HG02571 (cell line): ENCODE results near the gene TIMMDC1.
A peak's percentile ranks its signal among the peaks of the same experiment; 100 is the strongest.

Experiments used
- ATAC-seq: cut with Tn5 transposase; IDR thresholded peaks from one replicate; pipeline ENCODE4 v1.9.1; 2021; ENCODE audit warnings: mild to moderate bottlenecking, moderate library complexity; ENCODE audit not compliant: unreplicated experiment

TIMMDC1 gene, protein sequence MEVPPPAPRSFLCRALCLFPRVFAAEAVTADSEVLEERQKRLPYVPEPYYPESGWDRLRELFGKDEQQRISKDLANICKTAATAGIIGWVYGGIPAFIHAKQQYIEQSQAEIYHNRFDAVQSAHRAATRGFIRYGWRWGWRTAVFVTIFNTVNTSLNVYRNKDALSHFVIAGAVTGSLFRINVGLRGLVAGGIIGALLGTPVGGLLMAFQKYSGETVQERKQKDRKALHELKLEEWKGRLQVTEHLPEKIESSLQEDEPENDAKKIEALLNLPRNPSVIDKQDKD

DNA sequence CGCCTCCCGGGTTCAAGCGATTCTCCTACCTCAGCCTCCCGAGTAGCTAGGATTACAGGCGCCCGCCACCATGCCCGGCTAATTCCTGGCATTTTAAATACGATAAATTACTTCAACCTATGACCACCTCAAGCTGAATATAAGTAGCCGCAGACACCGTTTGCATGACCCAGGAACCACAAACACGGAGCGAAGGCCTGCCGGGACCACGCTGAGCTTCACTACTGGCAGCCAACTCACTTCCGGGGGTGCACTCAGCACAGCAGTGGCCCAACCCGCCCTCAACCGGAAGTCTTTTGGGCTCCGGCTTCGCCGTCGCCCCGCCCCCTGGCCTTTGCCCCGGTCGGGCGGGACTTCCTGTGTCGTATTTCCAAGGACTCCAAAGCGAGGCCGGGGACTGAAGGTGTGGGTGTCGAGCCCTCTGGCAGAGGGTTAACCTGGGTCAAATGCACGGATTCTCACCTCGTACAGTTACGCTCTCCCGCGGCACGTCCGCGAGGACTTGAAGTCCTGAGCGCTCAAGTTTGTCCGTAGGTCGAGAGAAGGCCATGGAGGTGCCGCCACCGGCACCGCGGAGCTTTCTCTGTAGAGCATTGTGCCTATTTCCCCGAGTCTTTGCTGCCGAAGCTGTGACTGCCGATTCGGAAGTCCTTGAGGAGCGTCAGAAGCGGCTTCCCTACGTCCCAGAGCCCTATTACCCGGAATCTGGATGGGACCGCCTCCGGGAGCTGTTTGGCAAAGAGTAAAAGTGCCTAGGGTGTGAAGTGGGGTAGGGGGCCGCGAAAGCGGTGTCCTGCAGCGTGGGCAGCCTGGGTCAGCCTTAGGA is at the start of gene TIMMDC1:
Gene TIMMDC1, plus strand, starts transcription at position 362 of the 826 bp plus-strand sequence. Its CDS starts 187 bp downstream, at position 549.
- ATAC-seq: peak; percentile 98

GRCh38 chr3:119453822-119454221 is 44.5 kb upstream of the TIMMDC1 start:
- no peak for ATAC-seq

DNA sequence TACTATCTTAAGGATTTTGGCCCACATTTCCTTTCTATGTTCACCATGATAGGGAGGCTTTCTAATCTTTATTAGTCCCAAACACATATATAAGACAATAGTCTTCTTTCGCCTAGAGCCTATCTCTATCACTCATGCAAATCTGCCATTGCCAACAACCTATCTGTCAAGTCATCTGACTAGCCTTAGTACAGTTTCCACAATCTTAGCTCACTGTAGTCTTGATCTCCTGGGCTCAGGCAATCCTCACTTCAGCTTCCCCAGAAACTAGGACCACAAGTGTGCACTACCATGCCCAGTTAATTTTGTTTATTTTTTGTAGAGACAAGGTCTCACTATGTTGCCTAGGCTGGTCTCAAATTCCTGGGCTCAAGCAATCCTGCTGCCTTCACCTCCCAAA is 41.9 kb upstream of the TIMMDC1 start:
- ATAC-seq: no peak

DNA sequence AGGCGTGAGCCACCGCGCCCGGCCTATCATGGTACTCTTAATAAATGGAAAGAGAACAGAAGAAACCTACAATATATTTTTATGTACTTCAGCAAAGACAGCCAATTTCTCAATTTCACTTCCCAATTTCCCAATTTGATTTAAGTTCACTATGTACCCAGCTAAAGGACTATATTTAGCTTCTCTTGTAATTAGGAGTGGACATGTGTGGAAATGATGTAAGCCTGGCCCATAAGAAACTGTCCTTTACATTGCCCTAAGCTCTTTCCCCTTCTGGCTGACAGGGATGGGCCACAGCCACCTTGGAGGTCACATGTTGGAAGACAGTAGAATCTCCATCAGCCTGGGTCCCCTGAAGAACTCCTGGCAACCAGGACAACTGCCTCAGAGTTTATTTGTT is 41.1 kb upstream of the TIMMDC1 start:
- ATAC-seq: no peak

GRCh38 chr3:119463171-119464169 is 34.9 kb upstream of the TIMMDC1 start, which contains the start of gene TMEM39A:
Gene TMEM39A, minus strand, starts transcription at chr3:119463615. Its CDS starts 1,541 bp downstream, at chr3:119462074.
- peak; percentile 84 for ATAC-seq

DNA sequence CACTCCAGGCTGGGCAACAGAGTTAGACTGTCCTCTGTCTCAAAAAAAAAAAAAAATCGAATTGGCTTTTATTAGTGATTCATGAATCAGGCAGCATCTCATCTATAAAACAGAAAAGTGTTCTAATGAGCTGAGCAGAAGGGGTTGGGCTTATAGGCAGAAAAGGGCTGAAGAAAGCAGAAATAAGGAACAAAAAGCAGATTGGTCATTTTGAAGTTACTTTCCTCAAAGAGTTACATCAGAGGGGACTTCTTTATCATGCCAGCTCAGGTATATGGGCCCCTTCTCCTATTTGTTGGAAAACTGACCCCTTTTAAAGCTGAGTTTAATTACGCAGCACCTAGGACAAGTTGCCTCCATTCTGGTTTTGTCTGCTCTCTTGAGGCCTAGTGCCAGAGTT is 30.3 kb upstream of the TIMMDC1 start:
- no peak for ATAC-seq

DNA sequence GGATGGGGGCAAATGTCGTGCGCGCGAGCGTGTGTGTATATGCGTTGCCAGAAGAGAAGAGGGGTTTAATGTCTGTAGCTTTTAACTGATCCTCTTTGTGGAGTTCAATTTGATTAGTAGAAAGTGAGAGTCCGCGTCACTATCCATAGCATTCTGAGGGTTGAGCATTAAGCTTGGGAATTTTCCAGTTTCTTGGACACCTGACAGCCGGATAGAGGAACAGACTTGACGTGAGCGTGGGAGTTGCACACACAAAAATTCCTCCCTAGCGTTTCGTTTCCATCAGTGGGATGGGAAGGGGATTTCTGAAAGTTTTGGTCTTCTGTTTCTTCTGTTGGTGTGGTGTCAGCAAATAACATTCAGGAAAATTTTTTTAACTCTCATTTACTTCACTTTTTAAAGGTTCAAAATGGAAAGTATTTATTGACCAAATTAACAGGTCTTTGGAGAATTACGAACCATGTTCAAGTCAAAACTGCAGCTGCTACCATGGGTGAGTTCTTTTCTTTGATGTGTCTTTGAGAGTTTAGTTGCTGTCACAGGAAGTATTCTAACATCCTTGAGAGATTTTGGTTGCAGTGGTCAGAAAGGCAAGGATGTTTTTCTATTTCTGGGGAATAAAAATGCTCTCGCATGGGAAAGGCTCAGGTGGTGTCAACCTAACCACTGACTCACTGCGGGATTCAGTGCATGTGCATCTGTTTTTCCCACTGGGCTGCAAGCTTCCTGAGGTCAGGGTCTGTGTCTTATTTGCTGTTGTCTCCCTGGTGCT is 28.7 kb upstream of the TIMMDC1 start:
- no peak for ATAC-seq

DNA sequence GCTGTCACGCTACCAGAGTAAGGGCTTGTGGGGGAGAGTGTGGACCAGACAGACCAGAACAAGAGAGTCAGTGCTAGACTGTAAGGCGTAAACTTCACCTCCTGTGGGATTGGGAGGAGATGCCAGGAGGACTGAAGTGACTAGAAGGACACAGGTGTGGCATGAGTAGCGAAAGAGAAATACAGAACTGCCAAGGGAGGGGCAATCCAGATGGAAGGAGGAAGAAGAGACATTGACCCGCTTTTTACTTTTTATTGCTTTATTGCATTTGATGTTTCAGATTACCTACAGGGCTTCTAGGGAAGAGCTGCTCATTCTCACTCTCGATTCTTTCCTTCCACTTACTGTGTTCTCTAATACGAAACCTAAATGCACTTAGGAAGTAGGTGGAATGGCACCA is 27.5 kb upstream of the TIMMDC1 start:
- ATAC-seq: no peak

DNA sequence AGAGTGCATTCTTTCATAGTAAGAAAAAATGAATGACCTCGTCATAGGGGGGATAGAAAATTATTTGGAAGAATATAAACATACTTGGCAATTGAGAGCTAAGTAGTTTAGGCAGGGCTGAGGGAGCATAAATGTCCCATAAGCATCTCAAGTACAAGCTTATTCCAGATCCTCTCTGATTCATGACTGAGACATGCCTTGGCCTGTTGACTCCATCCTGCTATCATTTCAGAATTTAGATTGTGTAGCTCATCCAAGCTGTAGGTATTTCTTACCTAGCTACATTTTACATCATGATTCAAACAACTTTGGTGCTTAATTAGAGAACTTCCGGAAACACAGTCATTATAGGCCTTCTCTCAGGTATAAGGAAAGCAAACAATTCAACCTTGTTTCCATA is 17.3 kb upstream of the TIMMDC1 start:
- ATAC-seq: no peak

DNA sequence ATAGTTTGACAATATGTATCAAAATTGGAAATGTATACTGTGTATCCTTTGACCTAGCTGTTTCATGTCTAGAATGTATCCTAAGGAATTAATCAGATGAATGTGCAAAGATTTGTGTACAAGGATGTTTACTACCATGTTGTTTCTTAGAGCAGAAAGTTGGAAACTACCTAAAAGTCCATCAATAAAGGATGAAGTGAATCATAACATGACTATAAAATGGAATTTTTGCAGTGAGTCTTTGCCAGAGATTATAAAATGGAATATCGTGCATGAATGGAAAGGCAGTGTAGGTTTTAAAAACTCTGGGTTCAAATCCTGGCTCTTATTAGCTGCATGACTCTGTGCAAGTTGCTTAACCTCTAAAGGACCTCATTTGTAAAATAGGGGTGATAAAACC is 15.2 kb upstream of the TIMMDC1 start:
- no peak for ATAC-seq

DNA sequence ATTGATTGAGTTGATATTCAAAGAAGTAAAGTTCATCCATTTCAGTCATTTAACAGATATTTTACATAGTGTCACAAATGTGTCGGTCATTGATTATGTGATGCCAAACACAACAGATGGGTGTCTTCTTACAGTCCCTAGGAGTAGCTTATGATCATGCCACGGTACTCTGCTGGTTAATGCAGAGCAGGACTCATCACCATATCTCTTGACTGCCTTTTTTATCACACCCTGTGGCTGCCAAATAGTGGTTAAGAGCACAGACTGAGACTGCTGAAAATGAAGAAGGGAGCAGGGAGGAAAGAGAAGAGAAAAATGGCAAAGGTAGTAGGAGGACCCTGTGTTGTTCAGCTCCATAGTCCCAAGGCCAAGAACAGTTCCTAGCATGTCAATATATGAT is 12.8 kb upstream of the TIMMDC1 start:
- ATAC-seq: no peak

DNA sequence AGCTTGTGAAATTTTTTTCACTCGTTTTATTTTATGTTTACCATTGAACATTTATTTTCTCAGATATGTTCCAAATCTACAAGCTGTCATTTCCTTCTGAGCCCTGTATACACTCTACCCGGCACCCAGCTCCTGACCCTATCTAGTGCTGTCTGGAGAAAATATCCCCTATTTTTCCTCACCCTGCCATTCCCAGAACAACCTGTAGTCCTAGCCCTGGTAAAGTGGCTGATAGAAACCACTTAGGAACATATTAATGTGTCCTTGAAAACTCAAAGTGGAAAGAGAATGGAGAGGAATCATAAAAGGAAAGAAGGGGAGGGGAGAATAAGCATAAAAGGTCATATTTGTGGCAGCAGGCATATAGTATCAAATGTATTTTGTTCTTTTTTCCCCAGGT is 8.2 kb upstream of the TIMMDC1 start:
- no peak for ATAC-seq

- no peak for ATAC-seq
These were observed 6.2 kb upstream of the TIMMDC1 start for GRCh38 chr3:119492128-119492527.

- ATAC-seq: no peak
These were observed 5.5 kb upstream of the TIMMDC1 start for GRCh38 chr3:119492810-119493209.

GRCh38 chr3:119494597-119494996 is 3.8 kb upstream of the TIMMDC1 start:
- ATAC-seq: no peak

DNA sequence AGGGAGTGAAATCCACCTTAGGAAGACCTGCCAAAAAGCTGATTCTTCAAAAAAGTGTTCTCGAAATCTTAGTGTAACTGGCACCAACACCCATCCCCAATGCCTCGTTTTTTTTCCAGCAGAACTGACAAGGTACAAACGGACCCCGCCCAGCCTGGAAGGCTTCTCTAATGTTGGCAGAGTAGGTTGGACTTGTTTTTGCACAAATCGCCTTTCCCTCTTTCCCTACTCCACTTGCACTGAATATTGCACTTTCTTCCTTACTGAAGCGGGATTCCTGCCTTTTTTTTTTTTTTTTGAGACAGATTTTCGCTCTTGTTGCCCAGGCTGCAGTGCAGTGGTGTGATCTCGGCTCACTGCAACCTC is 544 bp upstream of the TIMMDC1 start:
- peak; percentile 9 for ATAC-seq

DNA sequence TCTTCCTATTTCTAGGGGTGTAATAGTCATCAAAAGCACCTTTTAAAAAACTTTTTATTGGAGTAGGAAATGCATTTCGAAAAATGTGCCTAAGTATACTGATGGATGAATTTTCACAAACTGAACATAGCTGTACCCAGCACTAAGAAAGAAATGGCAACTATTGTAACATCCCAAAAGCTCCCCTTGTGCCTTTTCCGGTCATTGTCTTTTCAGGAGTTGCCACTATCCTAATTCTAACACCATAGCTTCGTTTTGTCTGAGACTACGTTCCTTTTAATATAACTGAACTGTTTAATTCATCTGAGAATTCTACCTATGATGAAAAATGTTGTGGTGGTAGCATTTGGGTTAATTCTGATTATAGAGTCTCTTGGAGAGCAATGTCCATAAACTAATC is 1.9 kb downstream of the TIMMDC1 start:
- ATAC-seq: no peak

DNA sequence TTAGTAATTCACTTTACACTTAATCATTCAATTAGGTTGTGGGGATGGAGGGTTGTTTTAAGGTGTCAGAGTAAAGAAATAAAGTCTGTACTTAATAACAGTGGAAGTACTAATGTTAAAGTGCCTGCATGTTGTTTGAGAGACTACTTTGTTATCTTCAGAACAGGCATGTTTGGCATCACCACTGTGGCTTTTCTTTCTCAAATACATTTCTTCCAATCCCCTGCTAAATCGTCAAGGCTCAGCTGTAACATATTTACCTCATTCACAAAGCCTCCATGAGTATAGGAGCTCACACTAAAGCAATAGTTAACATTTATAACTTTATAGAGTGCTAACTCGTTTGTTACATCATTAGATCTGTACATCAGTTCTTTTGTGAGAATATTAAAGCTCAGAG is 2.6 kb downstream of the TIMMDC1 start:
- ATAC-seq: no peak

DNA sequence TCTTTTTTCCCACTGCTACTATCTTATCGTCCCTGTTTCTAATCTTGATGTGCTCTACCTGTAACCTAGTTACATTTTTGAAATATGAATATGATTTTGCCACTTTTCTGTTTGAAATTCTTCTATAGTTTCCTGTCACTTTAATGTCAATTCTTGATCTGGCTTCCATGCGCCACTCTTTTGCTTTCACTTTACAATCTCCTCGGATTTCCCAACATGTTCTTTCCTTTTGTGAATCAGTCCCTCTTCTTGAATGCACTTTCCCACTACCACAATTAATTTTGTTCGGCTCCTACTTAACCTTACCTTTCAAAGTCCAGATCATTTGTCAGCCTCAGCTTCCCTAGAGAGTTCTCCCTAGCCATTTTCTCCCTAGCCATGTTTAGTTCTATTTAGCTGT is 8.3 kb downstream of the TIMMDC1 start:
- no peak for ATAC-seq

DNA sequence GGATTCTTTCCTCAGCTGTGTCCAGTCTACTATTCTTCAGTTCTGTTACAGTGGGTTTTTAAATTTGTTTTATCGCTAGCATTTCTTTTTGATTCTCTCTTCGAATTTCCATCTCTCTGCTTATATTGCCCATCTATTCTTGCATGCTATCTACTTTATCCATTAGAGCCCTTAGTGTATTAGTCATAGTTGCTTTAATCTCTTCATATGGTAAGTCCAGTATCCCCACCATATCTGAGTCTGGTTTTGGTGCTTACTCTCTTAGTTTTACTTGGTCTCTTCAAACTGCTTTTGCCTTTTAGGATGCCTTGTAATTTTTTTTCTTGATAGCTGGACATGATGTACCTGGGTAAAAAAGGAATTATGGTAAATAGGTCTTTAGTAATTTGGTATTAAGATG is 9.1 kb downstream of the TIMMDC1 start:
- no peak for ATAC-seq
